ENCODE results near the gene PARVG.

The PARVG gene

GRCh38 chr22:44247346-44247745 lies 66.6 kb downstream of the PARVG start:
- DNase-seq: no peak

GRCh38 chr22:44247923-44248892 lies 67.5 kb downstream of the PARVG start:
- DNase-seq: no peak

- no peak for DNase-seq
Observed at GRCh38 chr22:44248926-44249325, 68.2 kb downstream of the PARVG start.

- DNase-seq: no peak
Observed at GRCh38 chr22:44249376-44250147, 68.8 kb downstream of the PARVG start.

GRCh38 chr22:44254811-44255210 lies 74.1 kb downstream of the PARVG start:
- no peak for DNase-seq

GRCh38 chr22:44256085-44256484 lies 75.4 kb downstream of the PARVG start:
- DNase-seq: no peak

- no peak for DNase-seq
Observed at GRCh38 chr22:44256556-44257485, 76.1 kb downstream of the PARVG start.
